GM19463 (cell line): Measurements from ENCODE around the gene KCMF1.

Experiments
- ATAC-seq: cut with Tn5 transposase; IDR thresholded peaks from one replicate; pipeline ENCODE4 v1.9.1; 2021; ENCODE audit warnings: mild to moderate bottlenecking, moderate library complexity; ENCODE audit not compliant: unreplicated experiment

Gene KCMF1

GRCh38 chr2:84972932-84973331 lies 2.0 kb downstream of the KCMF1 start:
- ATAC-seq: no peak

- no peak for ATAC-seq
These were observed 9.5 kb downstream of the KCMF1 start for GRCh38 chr2:84980263-84980983.

GRCh38 chr2:84986018-84986417 lies 15.1 kb downstream of the KCMF1 start:
- ATAC-seq: no peak

DNA sequence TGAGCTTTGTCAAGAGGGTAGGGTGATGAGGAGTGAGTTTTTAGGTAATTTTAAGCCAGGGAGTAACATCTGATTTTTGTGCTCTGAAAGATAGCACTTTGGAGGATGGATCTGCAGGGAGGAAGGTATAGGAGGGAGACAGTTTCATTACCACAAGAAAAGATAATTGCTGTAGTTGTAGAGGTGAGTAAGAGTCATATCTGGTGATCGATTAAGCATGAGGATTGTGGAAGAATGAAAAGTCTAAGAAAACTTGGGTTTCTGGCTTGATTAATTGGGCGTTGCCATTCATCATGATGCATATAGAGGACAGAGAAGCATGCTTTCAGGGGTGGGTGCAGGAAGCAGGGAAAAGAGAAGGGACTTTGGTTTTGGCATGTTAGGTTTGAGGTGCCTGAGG lies 18.5 kb downstream of the KCMF1 start:
- no peak for ATAC-seq

DNA sequence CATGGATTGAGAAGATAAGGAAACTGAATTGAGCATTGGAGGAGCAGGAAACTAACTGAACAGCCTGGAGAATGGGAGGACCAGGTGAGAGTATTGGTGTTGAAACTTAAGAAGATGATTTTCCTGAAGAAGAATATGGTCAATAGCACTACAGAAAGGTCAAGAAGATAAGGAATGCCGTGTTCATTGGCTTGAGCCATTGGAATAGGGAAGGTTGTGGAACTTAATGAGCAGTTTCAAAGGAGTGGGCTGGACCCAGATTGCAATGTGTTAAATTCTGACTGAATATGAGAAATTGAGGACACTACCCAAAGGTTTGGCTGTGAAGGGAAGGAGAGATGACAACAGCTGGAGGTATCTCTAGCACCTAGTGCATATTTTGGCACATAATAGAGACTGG lies 19.0 kb downstream of the KCMF1 start:
- no peak for ATAC-seq

DNA sequence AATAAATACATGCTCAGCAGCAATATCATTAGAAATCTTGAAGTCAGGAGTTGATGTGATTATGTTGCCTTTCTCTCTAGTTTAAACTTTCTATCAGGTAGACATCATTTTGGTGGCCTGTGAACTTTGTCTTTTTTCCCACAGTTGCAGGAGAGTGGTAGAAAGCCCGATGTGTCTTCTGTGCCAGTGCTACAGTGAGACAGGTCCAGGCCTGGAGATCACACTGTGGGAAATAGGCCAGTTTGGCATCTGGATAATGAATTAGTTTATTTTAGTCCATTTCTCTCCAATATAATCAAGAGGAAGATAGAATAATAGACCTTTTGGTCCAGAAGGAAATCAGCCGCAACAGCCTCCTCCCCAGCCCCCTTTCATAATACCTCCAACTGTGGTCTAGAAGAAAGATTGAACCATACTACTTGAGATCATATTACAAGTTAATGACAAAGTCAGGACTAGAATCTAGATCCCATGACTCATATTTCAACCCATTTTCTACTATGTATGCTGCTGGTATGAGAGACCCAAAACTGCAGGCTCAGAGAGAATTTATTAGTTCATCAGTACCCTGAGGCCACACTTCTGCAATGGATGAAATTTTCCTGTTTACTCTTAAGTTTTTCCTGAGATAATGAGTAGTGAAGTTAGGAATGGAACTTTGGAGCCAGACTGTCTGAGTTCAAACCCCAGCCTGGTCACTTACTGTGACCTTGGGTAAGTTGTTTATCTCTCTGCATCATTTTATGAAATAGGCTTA lies 20.6 kb downstream of the KCMF1 start:
- ATAC-seq: no peak

DNA sequence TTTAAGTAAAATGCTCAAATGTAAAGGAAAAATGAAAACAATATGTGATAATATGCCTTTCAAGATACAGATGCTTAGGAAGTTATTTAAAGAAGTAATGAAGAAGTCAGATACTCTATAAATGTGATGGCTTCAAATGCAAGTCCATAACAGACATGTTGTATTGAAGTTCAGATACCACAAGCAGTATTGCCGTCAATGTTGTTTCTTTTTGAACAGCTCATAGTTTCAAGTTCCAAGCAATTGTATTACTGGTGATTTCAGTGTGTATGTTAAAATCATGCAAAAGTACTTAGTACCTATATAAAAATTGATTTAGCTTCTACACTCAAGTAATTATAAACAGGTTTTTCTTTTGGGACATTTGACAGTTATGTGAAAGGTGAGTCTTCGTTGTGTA lies 24.9 kb downstream of the KCMF1 start:
- ATAC-seq: no peak

DNA sequence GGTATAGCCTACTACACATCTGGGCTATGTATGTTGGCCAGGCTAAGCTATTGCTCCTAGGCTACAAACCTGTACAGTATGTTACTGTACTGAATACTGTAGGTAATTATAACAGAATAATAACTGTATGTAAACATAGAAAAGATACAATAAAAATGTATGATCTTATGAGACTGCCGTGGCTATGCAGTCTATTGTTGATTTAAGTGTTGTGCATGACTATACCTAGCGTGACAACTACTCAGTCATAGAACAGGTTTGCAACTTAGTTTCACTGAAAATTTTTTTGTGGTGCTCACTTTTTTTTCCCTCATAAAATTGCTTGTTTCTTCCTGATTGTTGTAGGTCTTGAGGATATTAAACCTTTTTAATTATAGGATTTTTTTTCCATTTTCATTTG lies 25.9 kb downstream of the KCMF1 start:
- ATAC-seq: no peak

DNA sequence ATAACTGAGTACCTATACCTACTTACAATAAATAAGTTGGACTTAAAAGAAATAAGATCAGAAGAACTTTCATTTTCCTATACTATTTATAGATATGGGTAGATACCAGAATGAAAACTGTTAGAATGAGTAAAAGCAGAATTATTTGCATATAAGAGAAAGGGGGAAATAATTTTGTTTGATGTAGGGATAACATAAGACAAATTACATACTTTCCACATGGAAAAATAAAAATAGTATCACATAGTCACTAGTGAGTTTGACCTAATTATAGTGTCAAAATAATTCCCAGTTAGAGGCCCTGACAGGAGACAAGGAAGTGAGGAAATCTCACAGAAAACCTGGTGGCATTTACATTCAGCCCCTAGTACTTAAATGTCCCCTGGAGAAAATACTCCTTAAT lies 28.6 kb downstream of the KCMF1 start:
- no peak for ATAC-seq

DNA sequence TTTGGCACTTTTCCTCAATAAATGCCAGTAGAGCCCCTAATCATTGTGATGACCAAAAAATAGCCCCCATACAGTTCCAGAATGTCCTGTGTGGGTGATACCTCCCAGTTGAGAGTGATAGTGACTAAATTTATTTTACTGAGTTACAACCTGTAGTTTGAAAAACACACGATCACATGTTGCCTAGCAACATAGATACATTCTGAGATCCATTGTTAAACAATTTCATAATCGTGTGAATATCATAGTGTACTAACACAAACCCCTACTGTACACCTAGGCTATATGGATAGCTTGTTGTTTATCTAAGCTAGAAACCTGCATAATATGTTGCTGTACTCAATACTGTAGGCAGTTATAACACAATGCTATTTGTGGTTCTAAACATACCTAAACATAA lies 30.6 kb downstream of the KCMF1 start:
- ATAC-seq: no peak

- no peak for ATAC-seq
These were observed 31.6 kb downstream of the KCMF1 start for GRCh38 chr2:85002534-85002933.

DNA sequence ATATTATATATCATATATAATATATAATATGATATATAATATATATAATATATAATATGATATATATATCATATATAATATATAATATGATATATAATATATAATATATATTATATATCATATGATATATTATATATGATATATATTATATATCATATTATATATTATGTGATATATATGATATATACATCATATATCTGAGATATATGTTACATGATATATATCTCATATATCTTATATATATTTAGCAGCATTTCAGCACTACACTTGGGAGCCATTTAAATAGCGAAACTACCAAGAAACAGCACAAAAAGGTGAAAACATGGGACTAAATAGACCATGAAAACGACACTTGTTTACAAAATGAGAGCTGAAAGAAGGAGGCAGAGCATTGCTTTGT lies 37.3 kb downstream of the KCMF1 start:
- no peak for ATAC-seq

- ATAC-seq: no peak
These were observed 38.2 kb downstream of the KCMF1 start for GRCh38 chr2:85009019-85009618.

DNA sequence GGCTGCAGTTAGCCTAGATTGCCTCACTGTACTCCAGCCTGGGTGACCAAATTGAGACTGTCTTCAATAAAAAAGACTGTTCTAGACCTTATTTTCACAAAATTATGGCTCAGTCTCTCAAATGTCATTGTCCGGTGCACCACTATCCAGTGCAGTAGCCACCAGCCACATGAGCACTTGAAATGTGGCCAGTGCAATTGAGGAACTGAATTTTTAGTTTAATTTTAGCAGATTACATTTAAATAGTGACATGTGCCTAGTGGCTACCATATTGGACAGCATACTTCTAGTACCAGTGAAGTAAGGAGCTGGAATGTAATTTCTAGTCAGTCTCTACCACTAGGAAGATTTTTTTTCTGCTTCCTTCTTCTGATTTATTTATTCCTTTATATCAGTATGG lies 39.4 kb downstream of the KCMF1 start:
- ATAC-seq: no peak

- ATAC-seq: no peak
These were observed 40.1 kb downstream of the KCMF1 start for GRCh38 chr2:85011098-85011497.

GRCh38 chr2:85011747-85012146 lies 40.8 kb downstream of the KCMF1 start:
- ATAC-seq: no peak

- ATAC-seq: no peak
These were observed 41.5 kb downstream of the KCMF1 start for GRCh38 chr2:85012431-85012830.

DNA sequence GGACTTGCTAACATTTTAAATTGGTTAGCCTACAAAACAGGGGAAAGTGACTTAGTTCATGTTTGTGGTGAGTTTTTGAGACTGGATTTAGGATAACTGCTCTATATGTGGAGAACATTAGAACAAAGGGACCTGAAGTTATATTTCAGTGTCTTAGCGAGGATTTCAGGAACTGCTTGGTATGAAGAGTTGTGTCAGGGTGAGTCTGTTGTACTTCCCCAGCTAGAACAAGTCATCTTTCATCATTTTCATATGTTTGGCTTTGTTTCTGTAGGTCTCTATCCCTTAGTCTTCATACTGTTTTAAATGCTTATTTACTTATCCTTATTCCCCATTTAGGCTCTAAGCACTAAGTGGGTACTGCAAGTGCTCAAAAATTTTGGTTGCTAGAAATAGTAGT lies 41.9 kb downstream of the KCMF1 start:
- ATAC-seq: no peak

- no peak for ATAC-seq
These were observed 44.8 kb downstream of the KCMF1 start for GRCh38 chr2:85015653-85016360.

DNA sequence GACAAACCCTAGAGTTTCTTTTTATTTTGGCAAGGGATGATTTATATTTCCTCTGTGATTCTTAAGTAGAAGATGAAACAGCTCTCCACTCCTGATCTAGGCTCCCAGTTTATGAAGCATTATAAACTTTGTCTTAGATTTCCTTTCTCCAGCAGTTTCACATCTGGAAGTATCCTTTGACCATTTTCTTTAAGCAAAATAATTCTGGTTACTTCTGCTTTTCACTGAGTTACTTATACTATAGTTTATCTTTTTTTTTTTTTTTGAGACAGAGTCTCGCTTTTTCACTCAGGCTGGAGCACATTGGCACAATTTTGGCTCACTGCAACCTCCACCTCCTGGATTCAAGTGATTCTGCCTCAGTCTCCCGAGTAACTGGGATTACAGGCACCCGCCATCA lies 45.5 kb downstream of the KCMF1 start:
- no peak for ATAC-seq

DNA sequence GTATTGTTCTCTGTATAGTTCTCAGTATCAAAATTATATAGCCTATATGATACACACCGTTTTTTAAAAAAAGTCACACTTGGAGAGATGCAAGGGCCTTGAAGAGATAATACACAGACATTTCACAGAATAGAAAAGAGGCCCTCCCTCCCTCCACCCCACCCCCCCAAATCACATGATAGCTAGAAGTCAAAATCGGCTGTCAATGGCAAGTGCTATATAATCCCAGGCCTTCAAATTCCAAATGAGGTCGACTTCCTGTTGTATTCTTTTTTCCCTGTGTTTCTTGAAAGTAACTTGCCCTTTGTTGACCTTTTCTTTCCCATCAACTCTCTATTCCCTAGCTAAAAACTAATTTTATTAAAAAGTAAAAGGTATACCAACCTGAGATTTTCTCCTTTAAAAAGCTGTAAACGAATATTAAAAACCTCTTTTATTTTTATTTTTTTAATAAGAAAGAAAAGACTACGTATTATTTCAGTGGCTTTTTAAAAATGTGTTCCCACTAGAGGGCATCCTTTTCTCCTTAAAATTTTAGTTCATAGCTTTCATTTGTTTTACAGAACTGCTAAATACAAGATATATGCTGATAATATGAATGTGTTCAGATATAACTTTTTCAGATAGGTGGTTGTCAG lies 46.6 kb downstream of the KCMF1 start:
- ATAC-seq: no peak
